HepG2 (cell line): ENCODE results near the gene RRAD. TPM values are rescaled to one million over a fixed set of nuclear protein-coding genes. Genes with fewer than 3 reads are reported as not detected.

Source experiments
- DNMT1 ChIP-seq: sonication (generic); formaldehyde crosslinking; IDR thresholded peaks from 2 replicates; pipeline ENCODE4 v1.5.1; 2020; ENCODE audit warnings: mild to moderate bottlenecking, missing genetic modification reagents
- DNMT3B ChIP-seq: conservative IDR thresholded peaks from 2 replicates; pipeline ENCODE4 v1.6.1; 2016; ENCODE audit warnings: missing biosample characterization, control low read depth
- KAT2B ChIP-seq: fragments of 150-350 bp; IDR thresholded peaks from 2 replicates; pipeline ENCODE4 v1.6.1; 2014; ENCODE audit warnings: low read depth, low read length, borderline replicate concordance
- MAZ ChIP-seq, 2 experiments: sonication (generic) in 1 of 2; formaldehyde crosslinking in 1 of 2; IDR thresholded peaks; 2 replicates each; pipeline versions ENCODE4 v1.5.0 to v1.6.1; 2012 to 2020; ENCODE audit warnings: low read depth in 2 of 2, mild to moderate bottlenecking in 2 of 2, borderline replicate concordance in 1 of 2, improper control_type of control experiment in 1 of 2, low read length in 1 of 2, missing genetic modification reagents in 1 of 2, moderate library complexity in 1 of 2
- MED13 ChIP-seq: sonication (generic); formaldehyde crosslinking; IDR thresholded peaks from 2 replicates; pipeline ENCODE4 v1.5.0; 2020; ENCODE audit warnings: missing genetic modification reagents
- NRL ChIP-seq: sonication (generic); formaldehyde crosslinking; IDR thresholded peaks from 2 replicates; pipeline ENCODE4 v1.5.0; 2020; ENCODE audit warnings: missing genetic modification reagents, mild to moderate bottlenecking, moderate library complexity, borderline replicate concordance
- POGK ChIP-seq: sonication (generic); formaldehyde crosslinking; conservative IDR thresholded peaks from 2 replicates; pipeline ENCODE4 v1.8.0; 2022; ENCODE audit warnings: mild to moderate bottlenecking, moderate library complexity, missing genetic modification reagents
- RCOR2 ChIP-seq: IDR thresholded peaks from 2 replicates; pipeline ENCODE4 v1.6.1; 2016; ENCODE audit warnings: missing biosample characterization, missing genetic modification reagents
- RFX3 ChIP-seq: IDR thresholded peaks from 2 replicates; pipeline ENCODE4 v1.6.1; 2016; ENCODE audit warnings: missing biosample characterization, missing genetic modification reagents
- ZBTB38 ChIP-seq: sonication (generic); formaldehyde crosslinking; IDR thresholded peaks from 2 replicates; pipeline ENCODE4 v1.5.1; 2020; ENCODE audit warnings: mild to moderate bottlenecking, missing genetic modification reagents
- ZNF530 ChIP-seq: sonication (generic); formaldehyde crosslinking; IDR thresholded peaks from 2 replicates; pipeline ENCODE4 v1.5.0; 2020; ENCODE audit warnings: low read depth, mild to moderate bottlenecking, missing genetic modification reagents
- ZNF550 ChIP-seq: sonication (generic); formaldehyde crosslinking; IDR thresholded peaks from 2 replicates; pipeline ENCODE4 v1.4.0; 2020; ENCODE audit warnings: mild to moderate bottlenecking, missing genetic modification reagents, borderline replicate concordance
- ZNF646 ChIP-seq: sonication (generic); formaldehyde crosslinking; IDR thresholded peaks from 2 replicates; pipeline ENCODE4 v1.9.0; 2021; ENCODE audit warnings: mild to moderate bottlenecking, missing genetic modification reagents
- ZNF784 ChIP-seq: sonication (generic); formaldehyde crosslinking; IDR thresholded peaks from 2 replicates; pipeline ENCODE4 v1.5.1; 2020; ENCODE audit warnings: missing genetic modification reagents, mild to moderate bottlenecking, borderline replicate concordance
- ZSCAN21 ChIP-seq: sonication (generic); formaldehyde crosslinking; IDR thresholded peaks from 2 replicates; pipeline ENCODE4 v1.8.0; 2022; ENCODE audit warnings: mild to moderate bottlenecking, missing genetic modification reagents, moderate library complexity, borderline replicate concordance
- ZSCAN25 ChIP-seq: sonication (generic); formaldehyde crosslinking; IDR thresholded peaks from 2 replicates; pipeline ENCODE4 v1.8.0; 2022; ENCODE audit warnings: mild to moderate bottlenecking, missing genetic modification reagents
- polyA plus RNA-seq, 8 experiments: library from polyadenylated mRNA; depleted of rRNA in 3 of 8; stranded (reverse) in 7 of 8; unstranded in 1 of 8; fragments of >200 nt; fragmentation: Illumina TruSeq in 4 of 8; extraction: Trizol in 4 of 8; gene quantifications; 2 replicates each; pipeline versions ENCODE4 v1.2.1 to v1.2.3, GENCODE V29; 2011 to 2016; ENCODE audit warnings: low read depth in 4 of 8, missing spikeins in 1 of 8, mixed read lengths in 1 of 8; ENCODE audit not compliant: insufficient read depth in 1 of 8
- total RNA-seq, 5 experiments: library from RNA; depleted of rRNA; stranded (reverse); fragments of >200 nt; fragmentation: Illumina TruSeq; extraction: Trizol; gene quantifications; 2 replicates each; pipeline ENCODE4 v1.2.3, GENCODE V29; 2016; ENCODE audit warnings: low read depth in 1 of 5

Gene RRAD
- total and polyA plus RNA-seq, 2 of the 13 experiments (the other 11 are each of a cell fraction or from before 2014, with no cell fraction given) = 0.80 to 1.1 TPM

- TF ChIP-seq ZNF784 (CRISPR knock-in tag) (no peak), NRL (CRISPR knock-in tag) (peak; percentile 48; the same call in 1 of the 2 replicates), ZSCAN21 (CRISPR knock-in tag) (peak; percentile 68; the same call in 1 of the 2 replicates), ZNF530 (CRISPR knock-in tag) (no peak), MAZ (IDR thresholded peaks at IDR 0.05; ENCODE audit: borderline replicate concordance, low read depth, low read length) (no peak; the same call in 1 of the 2 replicates), MAZ (CRISPR knock-in tag; IDR thresholded peaks at IDR 0.05; ENCODE audit: low read depth) (peak; percentile 37; the same call in 1 of the 2 replicates), RCOR2 (CRISPR knock-in tag) (no peak; the same call in 1 of the 2 replicates), DNMT3B (CRISPR knock-in tag) (0 out of 2 replicates have a peak, but pooled peaks have one; percentile 61), ZNF550 (no peak), ZSCAN25 (no peak; the same call in 1 of the 2 replicates), RFX3 (CRISPR knock-in tag) (no peak), DNMT1 (CRISPR knock-in tag) (no peak; the same call in 1 of the 2 replicates), POGK (CRISPR knock-in tag) (peak; percentile 68; the same call in 1 of the 2 replicates), ZNF646 (CRISPR knock-in tag) (no peak), ZBTB38 (CRISPR knock-in tag) (peak; percentile 98), KAT2B (no peak), MED13 (no peak)
Measured at GRCh38 chr16:66961065-66961744, 35.9 kb upstream of the RRAD start, which contains the start of gene CES3 (continued).
